Left ventricle myocardium superior (tissue), 1 donor: ENCODE data around the gene IGLON5. TPM values are rescaled to one million over a fixed set of nuclear protein-coding genes. Genes with fewer than 3 reads are reported as not detected.

Experiments
- ATAC-seq: fragments of 200-7000 bp; cut with Tn5 transposase; one replicate; pipeline ENCODE4 v1.9.1; 2020; ENCODE audit warnings: mild to moderate bottlenecking, moderate library complexity
- DNase-seq: peaks from one replicate; pipeline ENCODE4 v3.0.0-alpha.2; 2020
- intact Hi-C: fragments of 100-400 bp; cut with micrococcal nuclease; formaldehyde crosslinking; loops from one replicate; pipeline ENCODE4 v1.11.0; 2022
- total RNA-seq: library from RNA; stranded (reverse); fragmentation: NEBNext Ultra II Directional; extraction: Animal tissue kit (Norgen Biotek cat#: 25700); gene quantifications from one replicate; pipeline ENCODE4 v1.2.1, GENCODE V29; 2021
- donor health status: DM: no; HTN: yes; CAD: no; lungs with severe emphysema.

The IGLON5 gene
- total RNA-seq, 1 donor from 2014 or later, result not detected

- ATAC-seq (no peak), DNase-seq (no peak)
- intact Hi-C loops, result no loop called here
These were observed 5.2 kb downstream of the IGLON5 start for GRCh38 chr19:51316688-51317087.

- DNase-seq (no peak), ATAC-seq (no peak)
- intact Hi-C loops, result no loop called here
These were observed 5.9 kb downstream of the IGLON5 start for GRCh38 chr19:51317376-51317775.

GRCh38 chr19:51317968-51318367 is 6.5 kb downstream of the IGLON5 start:
- DNase-seq (no peak), ATAC-seq (no peak)

GRCh38 chr19:51318687-51319648 is 7.5 kb downstream of the IGLON5 start:
- no peak for DNase-seq
- ATAC-seq, result no peak
- intact Hi-C loops, result no loop called here

More at GRCh38 chr19:51317968-51318367, 6.5 kb downstream of the IGLON5 start:
- intact Hi-C loops, result no loop called here

GRCh38 chr19:51319649-51320279 is 8.3 kb downstream of the IGLON5 start:
- DNase-seq (no peak), ATAC-seq (no peak)
- intact Hi-C loops, result no loop called here

GRCh38 chr19:51320280-51320657 is 8.8 kb downstream of the IGLON5 start:
- no peak for DNase-seq
- no peak for ATAC-seq
- intact Hi-C loops, result no loop called here

- intact Hi-C loops, result no loop called here
- ATAC-seq (no peak), DNase-seq (no peak)
These were observed 10.4 kb downstream of the IGLON5 start for GRCh38 chr19:51321799-51322198.

GRCh38 chr19:51323481-51324166 is 12.2 kb downstream of the IGLON5 start:
- DNase-seq, result no peak

GRCh38 chr19:51324167-51324481 is 12.7 kb downstream of the IGLON5 start:
- no peak for DNase-seq
- intact Hi-C loops, result no loop called here
- no peak for ATAC-seq

More at GRCh38 chr19:51323481-51324166, 12.2 kb downstream of the IGLON5 start:
- ATAC-seq, result no peak
- intact Hi-C loops, result no loop called here

- intact Hi-C loops, result no loop called here
- ATAC-seq (no peak), DNase-seq (no peak)
These were observed 13.9 kb downstream of the IGLON5 start for GRCh38 chr19:51325161-51325976.

GRCh38 chr19:51326216-51327065 is 15.0 kb downstream of the IGLON5 start:
- intact Hi-C loops, result no loop called here
- no peak for DNase-seq
- ATAC-seq, result no peak

GRCh38 chr19:51327066-51328001 is 15.9 kb downstream of the IGLON5 start:
- DNase-seq (peak; percentile 66), ATAC-seq (peak; percentile 67)
- intact Hi-C loops, result no loop called here

GRCh38 chr19:51329411-51329810 is 18.0 kb downstream of the IGLON5 start:
- no peak for ATAC-seq
- no peak for DNase-seq
- intact Hi-C loops, result no loop called here

GRCh38 chr19:51330366-51330765 is 18.9 kb downstream of the IGLON5 start:
- intact Hi-C loops, result loop anchor here (10.0 kb wide), 1 partner anchor 104 kb away; no protein-coding TSS in a partner anchor
- DNase-seq (no peak), ATAC-seq (no peak)

- DNase-seq, result no peak
- ATAC-seq, result no peak
- intact Hi-C loops, result loop anchor here (10.0 kb wide), 1 partner anchor 104 kb away; no protein-coding TSS in a partner anchor
These were observed 19.7 kb downstream of the IGLON5 start for GRCh38 chr19:51331193-51331592.

GRCh38 chr19:51331716-51332115 is 20.3 kb downstream of the IGLON5 start:
- ATAC-seq, result no peak
- DNase-seq, result no peak
- intact Hi-C loops, result loop anchor here (10.0 kb wide), 1 partner anchor 103 kb away; no protein-coding TSS in a partner anchor

- ATAC-seq (no peak), DNase-seq (no peak)
- intact Hi-C loops, result loop anchor here (10.0 kb wide), 1 partner anchor 101 kb away; no protein-coding TSS in a partner anchor
These were observed 22.5 kb downstream of the IGLON5 start for GRCh38 chr19:51333836-51334460.
